MM.1S (cell line): ENCODE results near the gene CIDEC.
A peak's percentile ranks its signal among the peaks of the same experiment; 100 is the strongest.

Experiments
- EZH2 ChIP-seq: fragments of 300-600 bp; sonication (generic); optimal IDR thresholded peaks from 2 replicates; pipeline ENCODE3; 2017; ENCODE audit warnings: low read depth, mild to moderate bottlenecking, antibody characterized with exemption, low read length, mixed read lengths
- TF ChIP-seq, protein P1 (sequence below): fragments of 300-600 bp; sonication (generic); IDR thresholded peaks from 2 replicates; pipeline ENCODE4 v1.5.1; 2016; ENCODE audit warnings: antibody characterized with exemption, low read length, mixed read lengths

DNA sequence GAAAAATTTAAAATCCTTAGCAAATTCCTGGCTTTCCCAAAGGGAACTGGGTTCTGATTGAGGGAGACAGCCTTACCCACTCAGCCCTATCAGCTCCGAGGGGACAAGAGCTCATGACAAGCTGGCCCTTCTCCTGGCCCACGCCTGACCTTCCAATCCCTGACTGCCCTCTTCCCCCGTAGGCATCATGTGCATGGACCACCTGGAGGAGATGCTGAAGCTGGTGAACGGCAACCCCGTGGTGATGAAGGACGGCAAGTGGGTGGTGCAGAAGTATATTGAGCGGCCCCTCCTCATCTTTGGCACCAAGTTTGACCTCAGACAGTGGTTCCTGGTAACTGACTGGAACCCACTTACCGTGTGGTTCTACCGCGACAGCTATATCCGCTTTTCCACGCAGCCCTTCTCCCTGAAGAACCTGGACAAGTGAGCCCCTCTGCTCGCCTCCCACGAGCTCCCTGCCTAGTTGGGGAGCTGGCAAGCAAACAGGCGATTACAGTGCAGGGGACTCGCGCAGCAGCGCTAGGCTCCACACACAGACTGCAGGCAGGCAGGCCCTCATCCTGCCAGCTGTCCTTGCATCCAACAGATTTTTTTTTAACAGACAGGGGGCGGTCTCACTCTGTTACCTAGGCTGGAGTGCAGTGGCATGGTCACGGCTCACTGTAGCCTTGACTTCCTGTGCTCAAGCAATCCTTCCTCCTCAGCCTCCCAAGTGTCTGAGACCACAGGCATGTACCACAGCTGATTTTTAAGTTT is 53.1 kb downstream of the CIDEC start:
- TF ChIP-seq, protein P1, sequence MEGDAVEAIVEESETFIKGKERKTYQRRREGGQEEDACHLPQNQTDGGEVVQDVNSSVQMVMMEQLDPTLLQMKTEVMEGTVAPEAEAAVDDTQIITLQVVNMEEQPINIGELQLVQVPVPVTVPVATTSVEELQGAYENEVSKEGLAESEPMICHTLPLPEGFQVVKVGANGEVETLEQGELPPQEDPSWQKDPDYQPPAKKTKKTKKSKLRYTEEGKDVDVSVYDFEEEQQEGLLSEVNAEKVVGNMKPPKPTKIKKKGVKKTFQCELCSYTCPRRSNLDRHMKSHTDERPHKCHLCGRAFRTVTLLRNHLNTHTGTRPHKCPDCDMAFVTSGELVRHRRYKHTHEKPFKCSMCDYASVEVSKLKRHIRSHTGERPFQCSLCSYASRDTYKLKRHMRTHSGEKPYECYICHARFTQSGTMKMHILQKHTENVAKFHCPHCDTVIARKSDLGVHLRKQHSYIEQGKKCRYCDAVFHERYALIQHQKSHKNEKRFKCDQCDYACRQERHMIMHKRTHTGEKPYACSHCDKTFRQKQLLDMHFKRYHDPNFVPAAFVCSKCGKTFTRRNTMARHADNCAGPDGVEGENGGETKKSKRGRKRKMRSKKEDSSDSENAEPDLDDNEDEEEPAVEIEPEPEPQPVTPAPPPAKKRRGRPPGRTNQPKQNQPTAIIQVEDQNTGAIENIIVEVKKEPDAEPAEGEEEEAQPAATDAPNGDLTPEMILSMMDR: peak; percentile 13
- TF ChIP-seq EZH2: no peak
